ENCODE results near the gene PCDH15.

PCDH15 gene

DNA sequence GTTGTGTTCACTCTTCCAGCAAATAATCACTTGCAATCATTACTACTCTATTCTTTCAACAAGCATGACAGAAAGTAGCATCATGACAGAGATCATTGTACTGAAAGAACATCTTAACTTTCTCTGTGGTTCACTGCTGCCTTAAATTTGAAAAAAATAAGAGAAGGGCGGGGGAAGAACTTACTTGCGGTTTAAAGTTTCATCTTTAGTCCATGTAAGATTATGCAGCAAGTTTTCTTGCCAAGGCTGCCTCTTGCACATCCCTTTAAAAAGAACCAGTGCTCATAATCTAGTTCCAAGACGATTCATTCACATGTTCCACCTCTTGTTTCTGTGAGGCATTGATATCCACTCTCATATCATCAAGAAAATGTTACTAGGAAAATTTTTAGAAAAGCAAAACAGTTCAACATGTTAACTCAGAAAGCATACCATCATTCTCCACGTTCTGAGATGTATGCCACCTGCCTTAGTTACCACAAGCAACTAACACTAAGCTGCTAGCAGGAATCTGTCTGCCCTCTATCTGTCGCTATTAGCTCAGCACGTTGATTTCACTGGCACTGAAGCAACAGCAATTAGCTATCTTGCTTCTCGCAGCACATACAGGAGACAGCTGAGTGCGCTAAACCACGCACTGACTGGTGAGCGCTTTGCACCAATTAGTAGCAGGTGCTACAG lies at the start of gene PCDH15:
TSS of gene PCDH15 (minus strand) at position 491 of the 681 bp plus-strand sequence. CDS start 136,969 bp downstream, outside the sequence.
- DNase-seq (ENCODE audit: low read depth), result no peak
- TF ChIP-seq, protein P1, sequence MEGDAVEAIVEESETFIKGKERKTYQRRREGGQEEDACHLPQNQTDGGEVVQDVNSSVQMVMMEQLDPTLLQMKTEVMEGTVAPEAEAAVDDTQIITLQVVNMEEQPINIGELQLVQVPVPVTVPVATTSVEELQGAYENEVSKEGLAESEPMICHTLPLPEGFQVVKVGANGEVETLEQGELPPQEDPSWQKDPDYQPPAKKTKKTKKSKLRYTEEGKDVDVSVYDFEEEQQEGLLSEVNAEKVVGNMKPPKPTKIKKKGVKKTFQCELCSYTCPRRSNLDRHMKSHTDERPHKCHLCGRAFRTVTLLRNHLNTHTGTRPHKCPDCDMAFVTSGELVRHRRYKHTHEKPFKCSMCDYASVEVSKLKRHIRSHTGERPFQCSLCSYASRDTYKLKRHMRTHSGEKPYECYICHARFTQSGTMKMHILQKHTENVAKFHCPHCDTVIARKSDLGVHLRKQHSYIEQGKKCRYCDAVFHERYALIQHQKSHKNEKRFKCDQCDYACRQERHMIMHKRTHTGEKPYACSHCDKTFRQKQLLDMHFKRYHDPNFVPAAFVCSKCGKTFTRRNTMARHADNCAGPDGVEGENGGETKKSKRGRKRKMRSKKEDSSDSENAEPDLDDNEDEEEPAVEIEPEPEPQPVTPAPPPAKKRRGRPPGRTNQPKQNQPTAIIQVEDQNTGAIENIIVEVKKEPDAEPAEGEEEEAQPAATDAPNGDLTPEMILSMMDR (conservative IDR thresholded peaks at IDR 0.05; ENCODE audit: low read length), result no peak
- no peak within 1 kb of the TSS for H3K4me3 ChIP-seq (ENCODE audit: low read length)

DNA sequence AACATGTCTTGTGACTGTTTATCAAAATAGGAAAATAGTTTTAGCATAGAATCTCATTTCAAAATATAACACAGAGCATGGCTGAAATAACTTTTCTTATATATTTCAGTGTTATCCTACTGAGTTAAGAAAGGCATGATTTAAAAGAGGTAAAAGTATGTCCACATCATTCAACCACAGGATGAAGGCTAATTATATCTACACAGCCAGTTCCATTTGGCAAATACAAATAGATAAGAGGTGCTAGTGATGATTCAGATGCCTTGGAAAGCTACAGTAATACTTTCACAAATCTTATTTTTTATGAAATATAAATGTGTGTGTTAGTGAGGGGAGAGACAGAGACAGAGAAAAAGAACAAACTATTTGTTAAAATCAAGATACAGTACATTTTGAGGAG lies 42.9 kb upstream of the PCDH15 start:
- TF ChIP-seq, protein P1 (conservative IDR thresholded peaks at IDR 0.05; ENCODE audit: low read length), result no peak
- no peak for DNase-seq (ENCODE audit: low read depth)
- no peak overlapping the region for H3K4me3 ChIP-seq (ENCODE audit: low read length)

DNA sequence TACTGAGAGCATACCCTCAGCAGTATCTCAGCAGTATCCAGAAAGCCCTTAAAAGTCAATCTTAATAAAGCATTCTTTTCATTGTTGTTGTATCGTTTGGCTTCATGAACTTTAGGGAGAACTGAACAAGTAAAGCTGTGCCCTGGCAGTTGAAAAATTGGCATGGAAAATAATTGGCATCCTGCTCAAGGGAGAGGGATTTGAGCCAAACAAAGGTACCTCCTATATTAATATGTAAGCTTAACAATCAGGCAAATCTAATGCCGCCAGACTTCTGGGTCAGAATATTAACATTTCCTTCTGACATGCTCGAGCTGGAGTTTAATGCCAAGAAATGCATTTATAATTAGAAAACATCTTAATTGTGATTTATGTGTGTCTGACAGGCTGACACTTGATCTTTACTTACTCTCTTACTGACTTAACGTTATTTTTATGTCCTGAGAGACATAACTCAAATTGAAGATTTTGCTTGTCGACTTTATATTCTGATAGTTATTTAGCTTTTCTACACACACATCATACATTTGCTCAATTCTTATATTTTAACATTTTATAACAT lies 42.1 kb upstream of the PCDH15 start:
- TF ChIP-seq, protein P1 (conservative IDR thresholded peaks at IDR 0.05; ENCODE audit: low read length), result no peak
- no peak overlapping the region for H3K4me3 ChIP-seq (ENCODE audit: low read length)
- no peak for DNase-seq (ENCODE audit: low read depth)

DNA sequence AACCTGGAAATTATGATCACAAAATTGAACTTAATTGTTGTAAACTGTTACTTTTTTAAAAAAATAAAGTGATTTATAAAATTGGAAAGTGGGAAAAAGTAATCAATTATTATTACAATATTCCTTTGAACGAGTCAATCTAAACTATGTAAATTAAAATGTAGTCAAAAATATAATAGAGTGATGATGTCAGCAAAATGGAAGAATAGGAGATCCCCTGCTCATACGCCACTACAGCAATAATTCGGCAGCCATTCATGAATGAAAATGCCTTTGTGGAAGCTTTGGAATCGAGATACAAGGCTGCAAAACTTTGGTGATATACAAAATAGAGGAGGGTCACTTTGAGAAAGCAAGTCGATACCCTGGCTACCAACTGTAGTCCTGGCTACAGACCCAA lies 36.4 kb upstream of the PCDH15 start:
- DNase-seq (ENCODE audit: low read depth), result no peak
- TF ChIP-seq, protein P1 (conservative IDR thresholded peaks at IDR 0.05; ENCODE audit: low read length), result no peak
- H3K4me3 ChIP-seq (ENCODE audit: low read length), result no peak overlapping the region

DNA sequence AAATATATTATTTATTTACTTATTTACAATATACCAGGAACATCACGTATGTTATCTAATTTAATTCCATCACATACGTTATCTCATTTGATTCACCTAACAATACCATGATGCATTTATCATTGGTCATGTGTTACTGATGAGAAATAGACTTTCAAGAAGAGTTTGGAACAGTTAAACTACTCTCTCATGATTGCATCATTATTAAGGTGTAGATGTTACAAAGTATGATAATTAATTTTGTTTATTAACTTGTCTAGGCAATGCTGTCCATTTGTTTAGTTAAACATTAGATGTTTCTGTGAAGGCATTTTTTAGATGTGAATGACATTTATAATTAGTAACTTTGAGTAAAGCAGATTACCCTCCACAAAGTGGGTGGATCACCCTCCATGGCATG lies 32.0 kb upstream of the PCDH15 start:
- TF ChIP-seq, protein P1 (conservative IDR thresholded peaks at IDR 0.05; ENCODE audit: low read length), result no peak
- DNase-seq (ENCODE audit: low read depth), result no peak
- H3K4me3 ChIP-seq (ENCODE audit: low read length), result no peak overlapping the region

DNA sequence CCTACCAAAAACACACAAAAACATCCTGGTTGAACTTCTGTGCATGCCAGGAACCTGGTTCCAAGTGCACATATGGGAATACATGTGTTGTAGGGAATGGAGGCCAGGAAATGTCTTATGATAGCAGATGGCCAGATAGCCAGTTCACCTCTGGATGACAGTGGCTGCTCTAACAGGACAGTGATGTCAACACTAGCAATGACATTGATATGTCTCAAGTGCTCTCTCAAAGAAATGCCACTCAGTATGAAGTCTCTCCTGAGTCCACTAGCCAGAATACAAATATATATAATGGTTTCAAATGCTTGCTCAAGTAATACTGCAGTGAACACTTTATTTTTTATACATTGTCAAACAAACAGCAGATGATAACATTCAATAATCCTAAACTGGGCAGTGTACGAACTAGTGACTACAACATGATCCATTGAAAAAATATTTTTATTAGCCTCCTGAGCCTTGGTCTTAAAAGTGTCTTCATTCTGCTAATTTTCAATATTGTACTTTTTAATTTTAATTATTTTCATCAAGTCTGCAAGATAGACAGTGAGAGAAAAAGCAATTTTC lies 26.0 kb upstream of the PCDH15 start:
- H3K4me3 ChIP-seq (ENCODE audit: low read length), result no peak overlapping the region
- TF ChIP-seq, protein P1 (conservative IDR thresholded peaks at IDR 0.05; ENCODE audit: low read length), result no peak
- DNase-seq (ENCODE audit: low read depth), result no peak

DNA sequence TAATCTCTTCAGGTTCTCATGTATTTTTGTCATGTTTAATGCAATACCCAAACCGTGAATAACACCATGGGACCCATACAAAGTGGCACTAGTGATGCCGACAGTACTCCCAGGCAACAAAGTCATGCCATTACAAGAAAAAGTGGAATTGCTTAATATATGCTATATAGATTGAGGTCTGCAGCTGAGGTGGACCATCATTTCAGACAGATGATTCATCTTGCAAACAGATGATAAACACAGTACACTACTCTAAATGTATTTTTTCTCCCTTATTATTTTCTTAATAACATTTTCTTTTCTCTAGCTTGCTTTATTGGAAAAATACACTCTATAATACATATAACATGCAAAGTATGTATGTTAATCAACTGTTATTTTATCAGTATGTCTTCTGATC lies 14.6 kb upstream of the PCDH15 start:
- no peak for DNase-seq (ENCODE audit: low read depth)
- H3K4me3 ChIP-seq (ENCODE audit: low read length), result no peak overlapping the region
- TF ChIP-seq, protein P1 (conservative IDR thresholded peaks at IDR 0.05; ENCODE audit: low read length), result no peak

Measured in AG10803 (cell line).